Kidney (tissue), 14 donors: ENCODE results near the gene RRAD. TPM values are rescaled to one million over a fixed set of nuclear protein-coding genes. Genes with fewer than 3 reads are reported as not detected.

Experiments
- DNase-seq, 5 donors: peaks; one replicate each; pipeline ENCODE4 v3.0.0-alpha.2; 2013 to 2020
- FAIRE-seq: peaks from 2 replicates; lab custom pipeline; 2012; peaks lifted over from hg19 to GRCh38; lab: Jason Lieb, UNC
- H3K27ac ChIP-seq, 2 donors: one replicate each; pipeline ENCODE4 v1.7.0; 2013; ENCODE audit warnings: low read depth in 2 of 2, low read length in 2 of 2, inconsistent platforms in 1 of 2
- H3K27me3 ChIP-seq: one replicate; pipeline ENCODE4 v1.7.1; 2013; ENCODE audit warnings: low read length, inconsistent platforms; ENCODE audit not compliant: control insufficient read depth, insufficient read depth
- H3K36me3 ChIP-seq, 3 donors: one replicate each; pipeline versions ENCODE4 v1.7.0 to v1.7.1; 2013; ENCODE audit warnings: low read length in 3 of 3, control low read depth in 1 of 3, inconsistent platforms in 1 of 3; ENCODE audit not compliant: insufficient read depth in 3 of 3, control insufficient read depth in 2 of 3
- H3K4me1 ChIP-seq, 3 donors: one replicate each; pipeline versions ENCODE4 v1.7.0 to v1.7.1; 2013; ENCODE audit warnings: low read length in 3 of 3, inconsistent platforms in 1 of 3, low read depth in 1 of 3; ENCODE audit not compliant: control insufficient read depth in 2 of 3, insufficient read depth in 2 of 3
- H3K4me3 ChIP-seq, 3 donors: one replicate each; pipeline versions ENCODE4 v1.7.0 to v1.8.1; 2013; ENCODE audit warnings: low read length in 3 of 3, control low read depth in 1 of 3, inconsistent platforms in 1 of 3
- H3K9ac ChIP-seq, 3 donors: one replicate each; pipeline versions ENCODE4 v1.7.0 to v1.7.1; 2013; ENCODE audit warnings: low read length in 3 of 3, control low read depth in 1 of 3, inconsistent platforms in 1 of 3
- H3K9me3 ChIP-seq, 3 donors: one replicate each; pipeline versions ENCODE4 v1.7.0 to v1.7.1; 2013; ENCODE audit warnings: low read length in 3 of 3, control low read depth in 1 of 3, inconsistent platforms in 1 of 3; ENCODE audit not compliant: control insufficient read depth in 2 of 3, insufficient read depth in 1 of 3
- intact Hi-C: fragments of 100-400 bp; cut with DNase I; formaldehyde crosslinking; loops from one replicate; pipeline ENCODE4 v1.11.1; 2022
- polyA plus RNA-seq: library from polyadenylated mRNA; stranded (reverse); fragments of 350-450 nt; fragmentation: Illumina TruSeq; extraction: RNeasy Lipid Tissue Mini Kit (QIAGEN cat#74804); gene quantifications from one replicate; pipeline ENCODE4 v1.2.3, GENCODE V29; 2014; ENCODE audit warnings: low read depth, low replicate concordance; ENCODE audit not compliant: insufficient read depth
- total RNA-seq: library from RNA; stranded (reverse); fragmentation: NEBNext Ultra II Directional; extraction: Animal tissue kit (Norgen Biotek cat#: 25700); gene quantifications from one replicate; pipeline ENCODE4 v1.2.1, GENCODE V29; 2021
- TF ChIP-seq, protein P1 (sequence below): IDR thresholded peaks from 3 replicates; pipeline ENCODE4 v1.5.1; 2012; ENCODE audit warnings: mild to moderate bottlenecking, moderate library complexity, borderline replicate concordance; ENCODE audit not compliant: insufficient read depth; ENCODE audit errors: extremely low read depth
- donor health status: control.
- donor health status: control.
- donor health status: control.
- donor health status: control.
- donor health status: control.
- donor health status: DM: yes; HTN: yes; CAD: no.
- donor health status: Normal renal cell carcinoma (clear cell type).

RRAD gene
- total and polyA plus RNA-seq, 2 donors from 2014 or later = 14.3 to 90.9 TPM

DNA sequence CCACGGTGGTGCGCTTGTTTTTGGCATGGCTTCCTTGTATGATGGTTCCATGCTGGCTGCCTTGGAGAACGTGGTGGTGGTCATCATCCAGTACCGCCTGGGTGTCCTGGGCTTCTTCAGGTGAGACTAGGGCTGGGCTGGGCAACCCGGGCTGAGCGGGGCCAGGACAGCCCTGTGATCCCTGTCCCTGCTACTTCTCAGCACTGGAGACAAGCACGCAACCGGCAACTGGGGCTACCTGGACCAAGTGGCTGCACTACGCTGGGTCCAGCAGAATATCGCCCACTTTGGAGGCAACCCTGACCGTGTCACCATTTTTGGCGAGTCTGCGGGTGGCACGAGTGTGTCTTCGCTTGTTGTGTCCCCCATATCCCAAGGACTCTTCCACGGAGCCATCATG lies 14.9 kb upstream of the RRAD start:
- Histone ChIP-seq H3K27me3 (no peaks in the 10 kb centered on the region), H3K4me3 (no peak overlapping the region), H3K9ac (no peak overlapping the region), H3K9me3 (no peaks in the 10 kb centered on the region), H3K27ac (no peak overlapping the region), H3K4me1 (peaks cover 0 to 19% (median 17%) of the 10 kb centered on the region in 3 donors), H3K36me3 (peaks cover 0 to 52% (median 36%) of the 10 kb centered on the region in 3 donors)
- DNase-seq = peak in 1 of 5 donors; percentile 43
- TF ChIP-seq, protein P1, sequence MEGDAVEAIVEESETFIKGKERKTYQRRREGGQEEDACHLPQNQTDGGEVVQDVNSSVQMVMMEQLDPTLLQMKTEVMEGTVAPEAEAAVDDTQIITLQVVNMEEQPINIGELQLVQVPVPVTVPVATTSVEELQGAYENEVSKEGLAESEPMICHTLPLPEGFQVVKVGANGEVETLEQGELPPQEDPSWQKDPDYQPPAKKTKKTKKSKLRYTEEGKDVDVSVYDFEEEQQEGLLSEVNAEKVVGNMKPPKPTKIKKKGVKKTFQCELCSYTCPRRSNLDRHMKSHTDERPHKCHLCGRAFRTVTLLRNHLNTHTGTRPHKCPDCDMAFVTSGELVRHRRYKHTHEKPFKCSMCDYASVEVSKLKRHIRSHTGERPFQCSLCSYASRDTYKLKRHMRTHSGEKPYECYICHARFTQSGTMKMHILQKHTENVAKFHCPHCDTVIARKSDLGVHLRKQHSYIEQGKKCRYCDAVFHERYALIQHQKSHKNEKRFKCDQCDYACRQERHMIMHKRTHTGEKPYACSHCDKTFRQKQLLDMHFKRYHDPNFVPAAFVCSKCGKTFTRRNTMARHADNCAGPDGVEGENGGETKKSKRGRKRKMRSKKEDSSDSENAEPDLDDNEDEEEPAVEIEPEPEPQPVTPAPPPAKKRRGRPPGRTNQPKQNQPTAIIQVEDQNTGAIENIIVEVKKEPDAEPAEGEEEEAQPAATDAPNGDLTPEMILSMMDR = no peak
- no peak for FAIRE-seq
- intact Hi-C loops = no loop called here

DNA sequence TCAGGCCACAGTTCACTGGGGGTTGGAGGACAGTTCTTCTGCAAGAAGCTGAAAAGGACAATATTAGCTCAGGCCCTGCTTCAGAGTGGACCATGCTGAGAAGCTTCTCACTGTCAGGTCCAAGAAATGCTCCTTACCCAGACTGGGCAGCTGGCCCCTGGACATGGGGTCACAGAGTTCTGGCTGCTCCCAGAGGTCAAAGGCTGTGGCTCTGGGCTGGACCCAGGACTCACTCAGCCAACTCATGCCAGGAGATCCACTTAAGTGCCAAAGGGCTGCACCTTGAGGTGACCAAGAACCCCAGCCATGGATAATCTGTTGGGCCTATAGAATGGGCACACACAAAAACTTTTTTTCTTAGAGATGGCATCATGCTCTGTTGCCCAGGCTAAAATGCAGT lies 14.0 kb upstream of the RRAD start:
- no peak for FAIRE-seq
- peak in 1 of 5 donors; percentile 29 for DNase-seq
- no peak overlapping the region for H3K9ac ChIP-seq
- H3K36me3 ChIP-seq = peaks cover 0 to 52% (median 36%) of the 10 kb centered on the region in 3 donors
- intact Hi-C loops = no loop called here
- no peaks in the 10 kb centered on the region for H3K27me3 ChIP-seq
- TF ChIP-seq, protein P1 = no peak
- H3K9me3 ChIP-seq = no peaks in the 10 kb centered on the region
- H3K4me1 ChIP-seq = peaks cover 0 to 19% (median 17%) of the 10 kb centered on the region in 3 donors
- H3K27ac ChIP-seq = no peak overlapping the region
- H3K4me3 ChIP-seq = no peak overlapping the region

DNA sequence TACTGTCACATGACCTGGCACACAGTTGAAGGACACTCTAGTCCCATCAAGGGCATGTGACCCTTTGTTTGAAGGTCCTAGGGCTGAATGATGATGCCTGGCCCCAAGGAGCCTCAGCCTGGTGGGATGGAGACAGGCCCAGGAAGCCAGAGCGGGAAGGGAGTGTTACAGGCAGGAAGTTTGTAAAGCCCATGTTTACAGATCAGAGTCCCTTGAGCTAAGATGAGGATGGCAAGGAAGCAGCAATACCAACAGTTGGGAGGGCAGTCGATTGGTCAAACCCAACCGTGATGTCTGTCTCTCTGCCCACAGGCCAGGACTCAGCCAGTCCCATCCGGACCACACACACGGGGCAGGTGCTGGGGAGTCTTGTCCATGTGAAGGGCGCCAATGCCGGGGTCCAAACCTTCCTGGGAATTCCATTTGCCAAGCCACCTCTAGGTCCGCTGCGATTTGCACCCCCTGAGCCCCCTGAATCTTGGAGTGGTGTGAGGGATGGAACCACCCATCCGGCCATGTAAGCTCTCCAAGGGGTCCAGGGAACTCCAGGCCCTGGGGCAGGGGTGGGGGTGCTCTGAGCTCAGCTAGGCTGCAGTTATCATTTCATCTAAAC lies 12.5 kb upstream of the RRAD start:
- Histone ChIP-seq H3K9ac (no peak overlapping the region), H3K27me3 (no peaks in the 10 kb centered on the region), H3K9me3 (no peaks in the 10 kb centered on the region), H3K36me3 (peaks cover 0 to 52% (median 32%) of the 10 kb centered on the region in 3 donors), H3K4me3 (no peak overlapping the region), H3K27ac (no peak overlapping the region), H3K4me1 (peaks cover 0 to 24% (median 23%) of the 10 kb centered on the region in 3 donors)
- intact Hi-C loops = no loop called here
- TF ChIP-seq, protein P1 = no peak
- DNase-seq (peak in 1 of 5 donors; percentile 68), FAIRE-seq (no peak)
